ENCODE measurements around the gene GDPD5. TPM values are rescaled to one million over a fixed set of nuclear protein-coding genes. Genes with fewer than 3 reads are reported as not detected.

GDPD5 gene
- polyA plus RNA-seq, 2 of the 4 experiments (the other 2 are of a cell fraction), result 3.9 to 5.9 TPM

DNA sequence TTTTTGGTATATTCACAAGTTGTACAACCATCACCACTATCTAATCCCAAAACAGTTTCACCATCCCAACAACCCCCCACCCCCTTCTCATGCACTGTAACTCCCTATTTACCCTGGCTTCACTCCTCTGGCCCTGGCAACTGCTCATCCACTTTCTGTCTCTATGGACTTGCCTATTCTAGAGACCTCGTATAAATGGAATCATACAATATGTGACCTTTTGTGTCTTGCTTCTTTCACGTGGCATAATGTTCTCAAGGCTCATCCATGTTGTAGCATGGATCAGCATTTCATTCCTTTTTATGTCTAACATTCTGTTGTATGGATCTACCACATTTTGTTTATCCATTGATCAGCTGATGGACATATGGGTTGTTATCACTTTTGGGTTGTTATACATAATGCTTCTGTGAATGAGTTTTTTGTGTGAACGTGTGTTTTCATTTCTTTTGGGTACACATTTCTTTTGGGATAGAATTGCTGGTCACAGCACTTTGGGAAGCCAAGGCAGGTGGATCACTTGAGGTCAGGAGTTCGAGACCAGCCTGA, 46.1 kb downstream of the GDPD5 start:
- ChIA-PET POLR2A (no interaction called here), CTCF (interaction anchor here (0.7 to 1.6 kb wide), 2 partner anchors 8 to 35 kb away, joined by 3 to 4 read pairs; no protein-coding TSS in a partner anchor)
- ATAC-seq (no peak), DNase-seq (ENCODE audit: low read depth in 1 of 2, low spot score in 1 of 2) (no peak), FAIRE-seq (no peak)
- no peak for TF ChIP-seq POLR2A (IDR thresholded peaks at IDR 0.05; ENCODE audit: low read length)
- Histone ChIP-seq H3K9me3 (no peaks in the 10 kb centered on the region), H3K27ac (no peak overlapping the region), H3K4me1 (peaks cover 13% of the 10 kb centered on the region), H3K4me2 (no peak overlapping the region), H3K4me3 (no peak overlapping the region)
- 58% methylated on average over 4 of the region's 4 CpGs for WGBS (ENCODE audit: missing lambda C conversion rate)

DNA sequence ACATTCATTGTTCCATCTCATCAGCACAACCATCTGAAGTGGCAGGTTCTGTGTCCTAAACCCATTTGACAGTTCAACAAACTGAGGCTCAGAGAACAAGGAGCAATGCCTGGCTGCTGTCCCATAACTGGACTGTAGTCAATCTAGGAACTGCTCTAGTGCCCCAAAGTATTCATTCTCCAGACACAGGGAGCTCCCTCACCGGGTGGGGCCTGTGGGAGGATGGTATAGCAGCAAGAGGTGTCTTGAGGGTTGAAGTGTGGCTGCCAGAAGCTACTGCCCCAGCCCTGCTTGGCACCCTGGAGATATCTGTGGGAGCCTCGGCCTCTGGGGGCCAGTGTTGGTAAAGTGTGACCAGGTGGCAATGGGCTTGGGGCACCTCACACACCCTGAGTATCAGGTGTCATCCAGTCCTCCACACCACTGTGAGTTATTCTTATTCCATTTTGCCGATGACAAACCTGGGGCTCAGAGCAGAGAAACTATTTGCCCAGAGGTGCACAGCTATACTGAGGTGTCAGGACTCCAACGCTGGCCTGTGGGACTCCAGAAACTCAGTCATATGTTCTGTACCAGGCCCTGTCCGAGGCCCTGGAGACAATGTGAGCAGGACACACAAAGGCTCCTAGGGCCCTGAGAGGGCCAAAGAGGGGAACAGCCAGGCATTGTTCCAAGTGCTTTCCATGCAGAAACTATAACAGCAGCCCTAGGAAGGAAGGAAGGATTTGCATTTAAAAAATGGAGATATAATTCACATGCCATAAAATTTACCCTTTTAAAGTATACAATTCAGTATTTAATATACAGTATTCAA, 46.8 kb downstream of the GDPD5 start:
- no peak overlapping the region for H3K4me3 ChIP-seq
- H3K27ac ChIP-seq, result no peak overlapping the region
- WGBS (ENCODE audit: missing lambda C conversion rate), result 69% methylated on average over 5 of the region's 5 CpGs
- no peak; a peak in 2 of 6 replicates for ATAC-seq
- TF ChIP-seq KDM1A (IDR thresholded peaks at IDR 0.05; ENCODE audit: low read depth) (0 out of 2 replicates have a peak, but pooled peaks have one; percentile 22), RCOR1 (IDR thresholded peaks at IDR 0.05; ENCODE audit: low read depth, low read length) (no peak)
- TF ChIP-seq, protein P1, sequence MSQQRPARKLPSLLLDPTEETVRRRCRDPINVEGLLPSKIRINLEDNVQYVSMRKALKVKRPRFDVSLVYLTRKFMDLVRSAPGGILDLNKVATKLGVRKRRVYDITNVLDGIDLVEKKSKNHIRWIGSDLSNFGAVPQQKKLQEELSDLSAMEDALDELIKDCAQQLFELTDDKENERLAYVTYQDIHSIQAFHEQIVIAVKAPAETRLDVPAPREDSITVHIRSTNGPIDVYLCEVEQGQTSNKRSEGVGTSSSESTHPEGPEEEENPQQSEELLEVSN (IDR thresholded peaks at IDR 0.05; ENCODE audit: borderline replicate concordance, low read depth), result no peak
- H3K4me1 ChIP-seq, result peaks cover 13% of the 10 kb centered on the region
- no peak overlapping the region for H3K4me2 ChIP-seq
- DNase-seq (ENCODE audit: low read depth in 1 of 2, low spot score in 1 of 2), result no peak
- H3K9me3 ChIP-seq, result no peaks in the 10 kb centered on the region
- ChIA-PET POLR2A (no interaction called here), CTCF (interaction anchor here (0.8 to 5.3 kb wide), 5 partner anchors 13 to 53 kb away, joined by 3 to 27 read pairs (median 3); no protein-coding TSS in a partner anchor)
- no peak for FAIRE-seq

- Histone ChIP-seq H3K9me3 (no peaks in the 10 kb centered on the region), H3K4me2 (no peak overlapping the region), H3K27ac (no peak overlapping the region; a peak in 1 of 6 replicates), H3K4me3 (no peak overlapping the region), H3K4me1 (peaks cover 13% of the 10 kb centered on the region)
- ATAC-seq, result no peak
- FAIRE-seq, result no peak
- DNase-seq (ENCODE audit: low read depth in 1 of 2, low spot score in 1 of 2), result no peak
- WGBS (ENCODE audit: missing lambda C conversion rate), result 87% methylated on average over 5 of the region's 12 CpGs
- TF ChIP-seq KDM1A (IDR thresholded peaks at IDR 0.05; ENCODE audit: low read depth) (peak; percentile 5; the same call in 1 of the 2 replicates), MAFK (IDR thresholded peaks at IDR 0.05; ENCODE audit: partially characterized antibody) (no peak)
- CTCF ChIA-PET, result interaction anchor here (1.2 to 5.3 kb wide), 5 partner anchors 8 to 337 kb away, joined by 3 to 27 read pairs (median 3); no protein-coding TSS in a partner anchor
- POLR2A ChIA-PET, result no interaction called here
Measured at GRCh38 chr11:75477614-75477935, 48.2 kb downstream of the GDPD5 start.

DNA sequence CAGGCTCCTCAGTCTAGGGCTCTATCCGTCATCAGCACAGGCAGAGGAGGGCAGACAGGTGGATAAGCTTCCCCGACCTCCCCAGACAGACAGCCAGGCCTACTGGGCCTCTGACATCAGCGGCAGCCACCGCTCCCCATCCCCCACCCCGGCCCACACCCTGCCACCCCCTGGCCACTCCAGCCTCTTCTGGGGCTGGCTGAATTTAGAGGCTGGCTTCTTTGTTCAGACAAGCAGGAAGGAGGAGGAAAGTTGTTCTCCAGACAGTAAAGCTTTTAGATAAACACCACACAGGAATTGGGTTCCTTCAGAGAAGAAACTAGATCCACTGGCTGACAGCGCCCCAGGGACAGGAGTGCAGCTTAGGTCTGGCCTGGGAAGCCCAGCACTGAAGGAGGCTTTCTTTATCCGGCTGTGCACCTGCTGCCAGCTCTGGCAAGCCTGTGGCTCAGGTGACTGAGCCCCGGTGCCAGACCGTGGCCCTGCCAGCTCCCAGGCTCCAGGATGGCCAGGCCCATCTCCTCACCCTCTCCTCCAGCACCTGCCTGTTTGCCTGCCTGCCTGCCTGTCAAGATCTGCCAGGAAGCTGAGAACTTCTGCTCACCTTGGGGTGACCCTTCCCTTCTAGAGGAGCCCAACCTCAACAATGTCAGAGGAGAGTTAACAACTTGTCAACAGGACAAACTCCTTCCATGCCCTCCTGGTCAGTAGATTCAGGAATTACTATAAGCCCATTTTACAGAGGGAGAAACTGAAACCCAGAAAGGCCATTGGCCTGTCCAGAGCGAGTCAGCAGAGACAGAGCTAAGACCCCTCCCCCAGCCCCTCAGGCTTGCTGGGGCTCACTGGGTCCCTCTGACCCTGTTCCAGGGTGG, 48.8 kb downstream of the GDPD5 start:
- no peak overlapping the region for H3K4me3 ChIP-seq
- no peak; a peak in 1 of 6 replicates for ATAC-seq
- H3K9me3 ChIP-seq, result no peaks in the 10 kb centered on the region
- no peak for DNase-seq (ENCODE audit: low read depth in 1 of 2, low spot score in 1 of 2)
- CTCF ChIA-PET, result interaction anchor here (1.2 to 5.3 kb wide), 9 partner anchors 8 to 337 kb away, joined by 3 to 27 read pairs (median 3); partner anchors contain the start of gene GDPD5
- no peak for FAIRE-seq
- POLR2A ChIA-PET, result no interaction called here
- peak; percentile 50; the same call in 1 of the 2 replicates for TF ChIP-seq KDM1A (IDR thresholded peaks at IDR 0.05; ENCODE audit: low read depth)
- TF ChIP-seq, protein P2, sequence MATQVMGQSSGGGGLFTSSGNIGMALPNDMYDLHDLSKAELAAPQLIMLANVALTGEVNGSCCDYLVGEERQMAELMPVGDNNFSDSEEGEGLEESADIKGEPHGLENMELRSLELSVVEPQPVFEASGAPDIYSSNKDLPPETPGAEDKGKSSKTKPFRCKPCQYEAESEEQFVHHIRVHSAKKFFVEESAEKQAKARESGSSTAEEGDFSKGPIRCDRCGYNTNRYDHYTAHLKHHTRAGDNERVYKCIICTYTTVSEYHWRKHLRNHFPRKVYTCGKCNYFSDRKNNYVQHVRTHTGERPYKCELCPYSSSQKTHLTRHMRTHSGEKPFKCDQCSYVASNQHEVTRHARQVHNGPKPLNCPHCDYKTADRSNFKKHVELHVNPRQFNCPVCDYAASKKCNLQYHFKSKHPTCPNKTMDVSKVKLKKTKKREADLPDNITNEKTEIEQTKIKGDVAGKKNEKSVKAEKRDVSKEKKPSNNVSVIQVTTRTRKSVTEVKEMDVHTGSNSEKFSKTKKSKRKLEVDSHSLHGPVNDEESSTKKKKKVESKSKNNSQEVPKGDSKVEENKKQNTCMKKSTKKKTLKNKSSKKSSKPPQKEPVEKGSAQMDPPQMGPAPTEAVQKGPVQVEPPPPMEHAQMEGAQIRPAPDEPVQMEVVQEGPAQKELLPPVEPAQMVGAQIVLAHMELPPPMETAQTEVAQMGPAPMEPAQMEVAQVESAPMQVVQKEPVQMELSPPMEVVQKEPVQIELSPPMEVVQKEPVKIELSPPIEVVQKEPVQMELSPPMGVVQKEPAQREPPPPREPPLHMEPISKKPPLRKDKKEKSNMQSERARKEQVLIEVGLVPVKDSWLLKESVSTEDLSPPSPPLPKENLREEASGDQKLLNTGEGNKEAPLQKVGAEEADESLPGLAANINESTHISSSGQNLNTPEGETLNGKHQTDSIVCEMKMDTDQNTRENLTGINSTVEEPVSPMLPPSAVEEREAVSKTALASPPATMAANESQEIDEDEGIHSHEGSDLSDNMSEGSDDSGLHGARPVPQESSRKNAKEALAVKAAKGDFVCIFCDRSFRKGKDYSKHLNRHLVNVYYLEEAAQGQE (IDR thresholded peaks at IDR 0.05), result no peak
- peak overlapping the region in 1 of 2 experiments; percentile 27; a peak in 1 of 6 replicates for H3K27ac ChIP-seq
- H3K4me2 ChIP-seq, result no peak overlapping the region
- peaks cover 13% of the 10 kb centered on the region for H3K4me1 ChIP-seq
- WGBS (ENCODE audit: missing lambda C conversion rate), result 73% methylated on average over 9 of the region's 10 CpGs
